HepG2 (cell line): ENCODE results near the gene ZBTB46. TPM values are rescaled to one million over a fixed set of nuclear protein-coding genes. Genes with fewer than 3 reads are reported as not detected.
A peak's percentile ranks its signal among the peaks of the same experiment; 100 is the strongest.

Source experiments
- DBP ChIP-seq: sonication (generic); formaldehyde crosslinking; IDR thresholded peaks from 2 replicates; pipeline ENCODE4 v1.4.0; 2020; ENCODE audit warnings: missing genetic modification reagents; ENCODE audit errors: not compliant biosample characterization
- EED ChIP-seq: sonication (generic); formaldehyde crosslinking; IDR thresholded peaks from 2 replicates; pipeline ENCODE4 v1.5.0; 2020; ENCODE audit warnings: mild to moderate bottlenecking, missing genetic modification reagents
- ELF3 ChIP-seq: IDR thresholded peaks from 2 replicates; pipeline ENCODE4 v1.6.1; 2016; ENCODE audit warnings: missing genetic modification reagents, missing compliant biosample characterization
- FLYWCH1 ChIP-seq: sonication (generic); formaldehyde crosslinking; IDR thresholded peaks from 2 replicates; pipeline ENCODE4 v1.8.1; 2023; ENCODE audit warnings: mild to moderate bottlenecking, missing genetic modification reagents
- GZF1 ChIP-seq: sonication (generic); formaldehyde crosslinking; IDR thresholded peaks from 2 replicates; pipeline ENCODE4 v1.5.1; 2020; ENCODE audit warnings: mild to moderate bottlenecking, missing genetic modification reagents
- ISL2 ChIP-seq: sonication (generic); formaldehyde crosslinking; IDR thresholded peaks from 2 replicates; pipeline ENCODE4 v1.5.0; 2020; ENCODE audit warnings: missing genetic modification reagents
- RXRB ChIP-seq: IDR thresholded peaks from 2 replicates; pipeline ENCODE4 v1.6.1; 2016; ENCODE audit warnings: borderline replicate concordance, missing genetic modification reagents, missing compliant biosample characterization
- SMARCE1 ChIP-seq: fragments of 450-650 bp; IDR thresholded peaks from 2 replicates; pipeline ENCODE4 v1.6.1; 2017; ENCODE audit warnings: borderline replicate concordance
- SYNCRIP ChIP-seq: fragments of 200-400 bp; formaldehyde crosslinking; IDR thresholded peaks from 2 replicates; pipeline ENCODE4 v1.6.1; 2018; ENCODE audit warnings: mild to moderate bottlenecking, low read depth, low read length; ENCODE audit not compliant: insufficient read depth
- TEF ChIP-seq: sonication (generic); formaldehyde crosslinking; IDR thresholded peaks from 2 replicates; pipeline ENCODE4 v1.5.0; 2020; ENCODE audit warnings: missing genetic modification reagents
- ZMYM4 ChIP-seq: sonication (generic); formaldehyde crosslinking; IDR thresholded peaks from 2 replicates; pipeline ENCODE4 v1.8.1; 2023; ENCODE audit warnings: mild to moderate bottlenecking, missing genetic modification reagents
- ZNF160 ChIP-seq: sonication (generic); formaldehyde crosslinking; IDR thresholded peaks from 2 replicates; pipeline ENCODE4 v1.8.0; 2022; ENCODE audit warnings: mild to moderate bottlenecking, inconsistent platforms, missing genetic modification reagents
- ZNF230 ChIP-seq: sonication (generic); formaldehyde crosslinking; IDR thresholded peaks from 2 replicates; pipeline ENCODE4 v1.4.0; 2020; ENCODE audit warnings: mild to moderate bottlenecking, missing genetic modification reagents
- ZNF317 ChIP-seq: sonication (generic); formaldehyde crosslinking; IDR thresholded peaks from 2 replicates; pipeline ENCODE4 v1.5.0; 2020; ENCODE audit warnings: mild to moderate bottlenecking, missing genetic modification reagents
- ZNF660 ChIP-seq: sonication (generic); formaldehyde crosslinking; IDR thresholded peaks from 2 replicates; pipeline ENCODE4 v1.5.1; 2020; ENCODE audit warnings: mild to moderate bottlenecking, low read depth, missing genetic modification reagents, borderline replicate concordance
- ZNF720 ChIP-seq: sonication (generic); formaldehyde crosslinking; IDR thresholded peaks from 2 replicates; pipeline ENCODE4 v1.4.0; 2020; ENCODE audit warnings: missing genetic modification reagents
- ZZZ3 ChIP-seq: sonication (generic); formaldehyde crosslinking; IDR thresholded peaks from 2 replicates; pipeline ENCODE4 v1.4.0; 2020; ENCODE audit warnings: missing genetic modification reagents, mild to moderate bottlenecking, borderline replicate concordance
- polyA plus RNA-seq, 8 experiments: library from polyadenylated mRNA; depleted of rRNA in 3 of 8; stranded (reverse) in 7 of 8; unstranded in 1 of 8; fragments of >200 nt; fragmentation: Illumina TruSeq in 4 of 8; extraction: Trizol in 4 of 8; gene quantifications; 2 replicates each; pipeline versions ENCODE4 v1.2.1 to v1.2.3, GENCODE V29; 2011 to 2016; ENCODE audit warnings: low read depth in 4 of 8, missing spikeins in 1 of 8, mixed read lengths in 1 of 8; ENCODE audit not compliant: insufficient read depth in 1 of 8
- total RNA-seq, 5 experiments: library from RNA; depleted of rRNA; stranded (reverse); fragments of >200 nt; fragmentation: Illumina TruSeq; extraction: Trizol; gene quantifications; 2 replicates each; pipeline ENCODE4 v1.2.3, GENCODE V29; 2016; ENCODE audit warnings: low read depth in 1 of 5
- TF ChIP-seq, protein P1 (sequence below): sonication (generic); formaldehyde crosslinking; conservative IDR thresholded peaks from 2 replicates; pipeline ENCODE4 v1.4.0; 2020; ENCODE audit warnings: mild to moderate bottlenecking, missing genetic modification reagents, moderate library complexity
- TF ChIP-seq, protein P2 (sequence below): sonication (generic); formaldehyde crosslinking; IDR thresholded peaks from 2 replicates; pipeline ENCODE4 v1.8.0; 2022; ENCODE audit warnings: mild to moderate bottlenecking, missing genetic modification reagents; ENCODE audit not compliant: insufficient replicate concordance
- TF ChIP-seq, protein P3 (sequence below): IDR thresholded peaks from 2 replicates; pipeline ENCODE4 v1.6.1; 2016; ENCODE audit warnings: missing biosample characterization, missing genetic modification reagents, low read depth

Gene ZBTB46
- total and polyA plus RNA-seq, 2 of the 13 experiments (the other 11 are each of a cell fraction or from before 2014, with no cell fraction given) = 1.6 to 13.5 TPM

DNA sequence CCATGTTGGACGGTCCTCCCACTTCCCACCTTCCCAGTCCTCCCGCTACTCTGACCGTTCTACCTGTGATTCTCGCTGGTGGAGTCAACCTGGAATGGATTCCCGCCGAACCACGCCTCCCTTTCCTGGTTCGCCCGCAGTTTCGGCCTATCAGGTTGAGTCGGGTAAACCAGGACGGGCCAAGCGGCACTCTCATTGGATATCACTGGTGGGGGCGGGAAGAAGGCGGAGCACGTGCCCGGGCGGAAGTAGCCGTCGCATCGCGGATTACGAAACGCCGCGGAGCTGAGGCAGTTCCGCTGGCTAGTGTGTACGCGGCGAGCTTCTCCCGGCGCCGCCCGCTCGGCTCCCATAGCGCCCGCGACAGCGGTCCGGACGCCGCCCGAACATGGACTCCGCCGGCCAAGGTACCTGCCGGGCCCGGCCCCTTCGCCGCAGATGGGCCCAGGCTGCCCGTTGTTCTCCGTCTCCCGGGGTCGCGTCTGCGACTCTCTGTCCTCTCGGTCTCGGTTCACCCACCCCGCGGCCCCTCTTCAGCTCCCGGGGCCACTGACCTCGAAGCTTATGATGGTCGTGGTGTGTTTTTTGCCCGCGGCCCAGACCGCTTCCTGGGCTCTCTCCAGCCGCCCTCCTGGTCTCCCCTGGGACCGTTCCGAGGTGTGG, 34.0 kb upstream of the ZBTB46 start, which contains the start of gene TPD52L2 (continued):
- TF ChIP-seq, protein P1, sequence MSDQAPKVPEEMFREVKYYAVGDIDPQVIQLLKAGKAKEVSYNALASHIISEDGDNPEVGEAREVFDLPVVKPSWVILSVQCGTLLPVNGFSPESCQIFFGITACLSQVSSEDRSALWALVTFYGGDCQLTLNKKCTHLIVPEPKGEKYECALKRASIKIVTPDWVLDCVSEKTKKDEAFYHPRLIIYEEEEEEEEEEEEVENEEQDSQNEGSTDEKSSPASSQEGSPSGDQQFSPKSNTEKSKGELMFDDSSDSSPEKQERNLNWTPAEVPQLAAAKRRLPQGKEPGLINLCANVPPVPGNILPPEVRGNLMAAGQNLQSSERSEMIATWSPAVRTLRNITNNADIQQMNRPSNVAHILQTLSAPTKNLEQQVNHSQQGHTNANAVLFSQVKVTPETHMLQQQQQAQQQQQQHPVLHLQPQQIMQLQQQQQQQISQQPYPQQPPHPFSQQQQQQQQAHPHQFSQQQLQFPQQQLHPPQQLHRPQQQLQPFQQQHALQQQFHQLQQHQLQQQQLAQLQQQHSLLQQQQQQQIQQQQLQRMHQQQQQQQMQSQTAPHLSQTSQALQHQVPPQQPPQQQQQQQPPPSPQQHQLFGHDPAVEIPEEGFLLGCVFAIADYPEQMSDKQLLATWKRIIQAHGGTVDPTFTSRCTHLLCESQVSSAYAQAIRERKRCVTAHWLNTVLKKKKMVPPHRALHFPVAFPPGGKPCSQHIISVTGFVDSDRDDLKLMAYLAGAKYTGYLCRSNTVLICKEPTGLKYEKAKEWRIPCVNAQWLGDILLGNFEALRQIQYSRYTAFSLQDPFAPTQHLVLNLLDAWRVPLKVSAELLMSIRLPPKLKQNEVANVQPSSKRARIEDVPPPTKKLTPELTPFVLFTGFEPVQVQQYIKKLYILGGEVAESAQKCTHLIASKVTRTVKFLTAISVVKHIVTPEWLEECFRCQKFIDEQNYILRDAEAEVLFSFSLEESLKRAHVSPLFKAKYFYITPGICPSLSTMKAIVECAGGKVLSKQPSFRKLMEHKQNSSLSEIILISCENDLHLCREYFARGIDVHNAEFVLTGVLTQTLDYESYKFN (CRISPR knock-in tag) = peak; percentile 60
- TF ChIP-seq ISL2 (CRISPR knock-in tag) = peak; percentile 88
- no peak for TF ChIP-seq DBP (CRISPR knock-in tag)
- TF ChIP-seq ZNF660 (CRISPR knock-in tag) = no peak
- TF ChIP-seq, protein P2, sequence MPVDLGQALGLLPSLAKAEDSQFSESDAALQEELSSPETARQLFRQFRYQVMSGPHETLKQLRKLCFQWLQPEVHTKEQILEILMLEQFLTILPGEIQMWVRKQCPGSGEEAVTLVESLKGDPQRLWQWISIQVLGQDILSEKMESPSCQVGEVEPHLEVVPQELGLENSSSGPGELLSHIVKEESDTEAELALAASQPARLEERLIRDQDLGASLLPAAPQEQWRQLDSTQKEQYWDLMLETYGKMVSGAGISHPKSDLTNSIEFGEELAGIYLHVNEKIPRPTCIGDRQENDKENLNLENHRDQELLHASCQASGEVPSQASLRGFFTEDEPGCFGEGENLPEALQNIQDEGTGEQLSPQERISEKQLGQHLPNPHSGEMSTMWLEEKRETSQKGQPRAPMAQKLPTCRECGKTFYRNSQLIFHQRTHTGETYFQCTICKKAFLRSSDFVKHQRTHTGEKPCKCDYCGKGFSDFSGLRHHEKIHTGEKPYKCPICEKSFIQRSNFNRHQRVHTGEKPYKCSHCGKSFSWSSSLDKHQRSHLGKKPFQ (CRISPR knock-in tag) = peak; percentile 95
- TF ChIP-seq EED (CRISPR knock-in tag) = peak; percentile 41; the same call in 1 of the 2 replicates
- TF ChIP-seq ZNF230 (CRISPR knock-in tag) = no peak; the same call in 1 of the 2 replicates
- peak; percentile 85 for TF ChIP-seq RXRB (CRISPR knock-in tag)
- 0 out of 2 replicates have a peak, but pooled peaks have one; percentile 52 for TF ChIP-seq TEF (CRISPR knock-in tag)
- no peak for TF ChIP-seq SMARCE1
- TF ChIP-seq FLYWCH1 (CRISPR knock-in tag) = no peak
- TF ChIP-seq ZZZ3 (CRISPR knock-in tag) = peak; percentile 95; the same call in 1 of the 2 replicates
- peak; percentile 99 for TF ChIP-seq ELF3
- peak; percentile 72; the same call in 1 of the 2 replicates for TF ChIP-seq ZNF317 (CRISPR knock-in tag)
- TF ChIP-seq ZMYM4 (CRISPR knock-in tag) = peak; percentile 86
- TF ChIP-seq ZNF720 (CRISPR knock-in tag) = peak; percentile 43; the same call in 1 of the 2 replicates
- peak; percentile 82; the same call in 1 of the 2 replicates for TF ChIP-seq GZF1 (CRISPR knock-in tag)
- TF ChIP-seq, protein P3, sequence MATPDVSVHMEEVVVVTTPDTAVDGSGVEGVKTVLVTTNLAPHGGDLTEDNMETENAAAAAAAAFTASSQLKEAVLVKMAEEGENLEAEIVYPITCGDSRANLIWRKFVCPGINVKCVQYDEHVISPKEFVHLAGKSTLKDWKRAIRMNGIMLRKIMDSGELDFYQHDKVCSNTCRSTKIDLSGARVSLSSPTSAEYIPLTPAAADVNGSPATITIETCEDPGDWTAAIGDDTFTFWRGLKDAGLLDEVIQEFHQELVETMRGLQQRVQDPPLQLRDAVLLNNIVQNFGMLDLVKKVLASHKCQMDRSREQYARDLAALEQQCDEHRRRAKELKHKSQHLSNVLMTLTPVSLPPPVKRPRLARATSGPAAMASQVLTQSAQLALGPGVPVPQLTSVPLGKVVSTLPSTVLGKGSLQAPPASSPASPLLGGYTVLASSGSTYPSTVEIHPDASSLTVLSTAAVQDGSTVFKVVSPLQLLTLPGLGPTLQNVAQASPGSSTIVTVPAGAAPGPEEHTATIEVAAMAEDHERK (CRISPR knock-in tag) = peak; percentile 65
- TF ChIP-seq SYNCRIP = no peak
- peak; percentile 50 for TF ChIP-seq ZNF160 (CRISPR knock-in tag)
